ENCODE measurements around the gene PLEKHA1.

- TF ChIP-seq TAF1 (IDR thresholded peaks at IDR 0.05; ENCODE audit: borderline replicate concordance, insufficient read depth, low read length) (no peak), POLR2AphosphoS5 (IDR thresholded peaks at IDR 0.05; ENCODE audit: low read depth, low read length) (no peak), REST (IDR thresholded peaks at IDR 0.05; ENCODE audit: insufficient read depth in 1 of 2, low read depth in 2 of 2, low read length in 2 of 2) (no peak), FOXP2 (optimal IDR thresholded peaks at IDR 0.05; ENCODE audit: borderline replicate concordance, extremely low read depth, extremely low read length, insufficient read depth) (no peak), SIN3A (IDR thresholded peaks at IDR 0.05; ENCODE audit: borderline replicate concordance, insufficient read depth, low read length) (no peak)
Observed at GRCh38 chr10:122348935-122349361, 25.6 kb upstream of the PLEKHA1 start.

Data from PFSK-1 (cell line).